ENCODE measurements around the gene CTDSPL.

- TF ChIP-seq CTCF (conservative IDR thresholded peaks at IDR 0.05) (peak; percentile 85), EZH2 (IDR thresholded peaks at IDR 0.05; ENCODE audit: low read depth) (no peak)
These were observed 112.7 kb downstream of the CTDSPL start for GRCh38 chr3:37974121-37975083.

All from PC-9 (cell line).